HG03439 (cell line): ENCODE results near the gene CD300H.
"Not testable (repeated sequence)": the region's sequence is repeated elsewhere in the genome, so short reads cannot be mapped to it uniquely, and the experiment has no call there.

ENCODE experiments used
- ATAC-seq: cut with Tn5 transposase; IDR thresholded peaks from one replicate; pipeline ENCODE4 v1.9.1; 2021; ENCODE audit warnings: mild to moderate bottlenecking, moderate library complexity; ENCODE audit not compliant: unreplicated experiment

CD300H gene

GRCh38 chr17:74528491-74529199 is 38.7 kb downstream of the CD300H start:
- no peak for ATAC-seq

GRCh38 chr17:74527756-74528155 is 39.6 kb downstream of the CD300H start:
- ATAC-seq, result no peak

GRCh38 chr17:74527081-74527480 is 40.2 kb downstream of the CD300H start:
- ATAC-seq, result no peak

DNA sequence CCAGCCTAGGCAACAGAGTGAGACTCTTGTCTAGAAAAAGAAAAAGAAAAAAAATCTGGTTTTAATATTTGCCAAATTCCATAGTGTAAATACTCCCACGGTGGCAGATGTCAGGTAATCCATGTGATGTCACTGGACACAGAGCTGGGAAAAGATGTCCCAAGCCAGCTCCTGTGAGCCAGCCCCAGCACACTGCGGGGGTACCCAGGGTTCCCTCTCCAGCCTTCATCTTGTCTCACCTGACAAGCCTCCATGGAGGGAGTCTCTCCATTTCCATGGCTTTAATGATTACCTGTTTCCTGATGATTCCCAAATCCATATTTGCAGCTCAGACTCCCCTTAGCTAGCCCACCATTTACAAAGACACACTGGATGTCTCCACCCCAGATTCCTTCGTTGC is 40.6 kb downstream of the CD300H start:
- no peak for ATAC-seq

DNA sequence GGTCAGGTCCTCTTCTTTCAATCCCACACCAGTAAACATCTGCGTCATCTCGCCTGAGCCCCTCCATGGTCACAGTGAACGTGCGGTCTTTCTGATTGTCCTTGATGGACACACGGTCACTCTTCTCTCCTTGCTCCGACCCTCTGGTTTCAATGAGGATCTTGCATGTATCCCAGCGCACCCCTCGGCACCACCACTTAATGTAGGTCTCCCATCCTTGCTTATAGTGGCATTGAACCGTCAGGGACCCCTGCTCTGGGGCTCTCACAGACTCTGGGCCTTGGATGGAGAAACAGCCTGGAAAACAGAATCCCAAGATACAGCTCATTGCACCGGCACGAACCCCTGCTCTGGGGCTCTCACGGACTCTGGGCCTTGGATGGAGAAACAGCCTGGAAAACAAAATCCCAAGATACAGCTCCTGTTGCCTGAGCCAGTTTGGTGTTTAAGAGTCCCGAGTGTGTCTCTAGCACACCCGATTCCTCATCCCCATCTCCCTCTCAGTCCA is 41.5 kb downstream of the CD300H start:
- ATAC-seq, result no peak

DNA sequence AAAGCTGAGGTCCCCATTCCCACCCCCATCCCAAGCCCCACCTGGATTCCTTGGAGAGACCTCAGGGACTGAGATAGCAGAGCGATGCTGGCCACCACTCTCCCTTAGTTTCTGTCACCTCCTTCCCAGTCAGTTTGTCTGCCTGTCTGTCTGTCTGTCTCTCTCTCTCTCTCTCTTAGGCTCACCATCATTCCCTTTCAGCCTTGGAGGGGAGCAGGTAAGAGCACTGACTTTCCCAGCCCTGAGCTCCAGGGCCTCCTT is 41.9 kb downstream of the CD300H start:
- ATAC-seq, result no peak

GRCh38 chr17:74524653-74525464 is 42.5 kb downstream of the CD300H start:
- no peak for ATAC-seq

DNA sequence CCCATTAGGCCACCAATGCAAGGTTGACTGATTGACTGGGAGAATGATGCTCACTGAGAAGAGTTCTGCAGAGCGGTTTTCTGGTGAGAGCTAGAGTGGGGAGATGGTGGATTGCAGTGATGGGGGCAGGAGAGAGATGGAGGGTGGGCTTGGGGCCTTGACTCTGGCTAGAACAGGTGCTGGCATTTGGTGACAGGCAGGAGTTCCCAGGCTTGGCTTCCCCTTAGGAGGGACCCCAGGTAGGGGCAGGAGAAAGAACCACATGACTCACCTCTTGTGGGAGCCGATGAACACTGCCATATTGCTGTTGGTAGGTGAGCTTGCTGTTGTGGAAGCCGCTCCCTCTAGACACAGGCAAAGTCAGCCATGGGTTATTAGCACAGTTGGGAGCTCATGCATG is 44.0 kb downstream of the CD300H start:
- no peak for ATAC-seq

- no peak for ATAC-seq
These were observed 44.8 kb downstream of the CD300H start for GRCh38 chr17:74522381-74523105.

DNA sequence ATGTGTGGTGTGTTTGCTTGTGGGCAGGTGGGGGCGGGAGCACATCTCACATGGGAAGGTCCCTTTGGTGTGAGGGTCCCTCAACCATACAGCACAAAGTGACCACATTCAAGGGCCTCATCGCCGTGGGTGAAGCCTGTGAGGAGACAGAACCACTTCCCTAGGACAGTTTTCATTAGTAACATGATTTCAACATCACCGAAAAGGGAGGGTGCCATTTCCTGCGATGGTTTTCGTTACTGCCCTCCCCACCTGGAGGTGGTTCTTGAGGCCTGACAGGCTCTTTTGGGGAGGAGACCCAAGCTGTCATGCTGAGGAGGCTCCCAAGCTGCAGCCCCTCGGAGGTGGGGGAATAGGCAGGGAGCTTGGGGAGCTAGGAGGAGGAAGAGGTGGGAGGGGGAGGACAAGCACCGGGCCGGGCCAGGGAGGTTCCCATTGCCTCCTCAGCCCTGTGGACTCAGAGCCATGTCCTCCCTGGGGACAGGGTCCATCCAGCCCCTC is 45.6 kb downstream of the CD300H start:
- no peak for ATAC-seq

DNA sequence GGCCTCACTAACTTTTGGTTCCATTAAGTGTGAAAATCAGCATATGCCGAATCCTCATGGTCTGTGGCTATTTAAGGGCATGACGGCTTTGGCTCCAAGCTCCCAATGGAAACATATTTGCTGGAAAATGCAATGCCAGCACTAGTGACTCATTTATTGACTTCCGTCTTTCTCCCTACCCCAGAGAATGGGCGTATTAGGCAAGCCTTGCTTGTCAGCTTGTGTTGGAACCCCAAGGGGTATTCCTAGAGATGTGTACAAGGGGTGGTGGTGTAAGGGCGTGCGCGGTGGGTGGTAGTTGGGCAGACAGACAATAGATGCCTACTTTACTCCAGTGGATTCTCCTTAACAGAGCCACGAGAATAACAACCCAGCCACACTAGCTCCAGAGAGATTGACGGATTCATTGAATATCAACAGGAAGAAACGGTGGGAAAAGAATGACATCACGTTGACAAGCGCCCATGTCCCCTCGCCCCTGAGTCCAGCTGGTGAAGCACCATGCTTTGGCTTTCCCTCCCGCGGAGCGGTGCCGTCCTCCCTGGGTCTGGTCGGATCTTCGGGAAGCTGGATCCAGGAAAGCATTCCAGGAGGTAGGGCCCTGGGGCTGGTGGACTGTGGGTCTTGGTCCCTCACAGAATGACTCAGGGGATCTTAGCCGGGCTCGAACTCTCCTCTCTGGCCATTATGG is 46.4 kb downstream of the CD300H start:
- ATAC-seq, result no peak

GRCh38 chr17:74520016-74520434 is 47.3 kb downstream of the CD300H start:
- no peak for ATAC-seq

DNA sequence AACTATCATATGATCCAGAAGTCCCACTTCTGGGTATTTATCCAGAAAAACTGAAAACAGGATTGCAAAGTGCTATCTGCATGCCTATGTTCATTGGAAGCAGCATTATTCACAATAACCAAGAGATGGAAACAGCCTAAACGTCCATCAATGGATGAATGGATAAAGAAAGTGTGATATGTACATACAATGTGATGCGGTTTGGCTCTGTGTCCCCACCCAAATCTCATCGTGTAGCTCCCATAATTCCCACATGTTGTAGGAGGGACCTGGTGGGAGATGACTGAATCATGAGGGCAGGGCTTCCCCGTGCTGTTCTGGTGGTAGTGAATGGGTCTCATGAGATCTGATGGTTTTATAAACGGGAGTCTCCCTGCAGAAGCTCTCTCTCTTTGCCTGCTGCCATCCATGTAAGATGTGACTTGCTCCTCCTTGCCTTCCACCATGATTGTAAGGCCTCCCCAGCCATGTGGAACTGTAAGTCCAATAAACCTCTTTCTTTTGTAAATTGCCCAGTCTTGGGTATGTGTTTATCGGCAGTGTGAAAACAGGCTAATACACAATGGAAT is 48.8 kb downstream of the CD300H start:
- not testable (repeated sequence) for ATAC-seq

DNA sequence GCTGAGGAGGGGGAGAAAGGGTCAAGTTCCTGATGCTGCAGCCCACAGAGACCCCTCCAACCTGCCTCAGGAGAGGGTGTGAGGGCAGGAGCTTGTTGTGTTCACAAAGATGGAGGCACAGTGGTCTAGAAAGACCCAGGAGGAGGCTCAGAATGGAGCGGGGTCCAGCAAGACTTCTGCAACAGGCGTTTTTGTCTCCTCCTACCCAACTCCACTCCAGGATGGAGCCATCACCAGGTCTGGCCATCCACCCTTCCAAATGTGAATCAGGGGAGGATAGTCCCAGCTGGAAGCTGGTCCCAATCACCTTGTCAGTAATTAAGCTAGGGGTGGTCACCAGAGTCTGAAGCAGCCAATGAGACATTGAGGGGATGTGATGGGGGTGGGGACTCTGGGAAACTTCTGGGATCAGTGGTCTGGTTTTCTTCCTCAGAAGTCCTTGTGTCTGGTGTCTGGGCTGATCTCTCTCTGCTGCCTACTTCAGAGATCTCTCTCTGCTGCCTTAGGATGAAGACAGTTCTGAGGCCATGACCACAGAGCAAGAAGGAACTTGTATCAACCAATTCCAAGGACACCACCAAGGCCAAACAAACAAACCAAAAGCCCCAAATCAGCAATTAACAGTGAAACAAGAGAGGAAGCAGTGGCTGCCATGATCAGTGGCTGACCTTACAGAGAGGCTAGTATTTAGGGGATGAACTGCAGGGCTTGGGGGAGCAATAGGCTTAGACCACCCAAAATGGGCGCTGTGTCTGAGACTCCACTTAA is 50.6 kb downstream of the CD300H start:
- no peak for ATAC-seq

DNA sequence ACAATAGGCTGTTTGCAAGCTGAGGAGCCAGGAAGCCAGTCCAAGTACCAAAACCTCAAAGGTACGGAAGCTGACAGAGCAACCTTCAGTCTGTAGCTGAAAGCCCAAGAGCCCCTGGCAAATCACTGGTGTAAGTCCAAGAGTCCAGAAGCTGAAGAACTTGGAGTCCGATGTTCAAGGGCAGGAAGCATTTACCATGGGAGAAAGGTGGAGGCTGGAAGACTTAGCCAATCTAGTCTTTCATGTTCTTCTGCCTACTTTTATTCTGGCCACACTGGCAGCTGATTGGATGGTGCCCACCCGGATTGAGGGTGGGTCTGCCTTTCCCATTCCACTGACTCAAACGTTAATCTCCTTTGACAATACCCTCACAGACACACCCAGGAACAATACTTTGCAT is 51.4 kb downstream of the CD300H start:
- no peak for ATAC-seq

GRCh38 chr17:74514632-74515334 is 52.5 kb downstream of the CD300H start:
- no peak for ATAC-seq

GRCh38 chr17:74513987-74514631 is 53.2 kb downstream of the CD300H start:
- no peak for ATAC-seq

GRCh38 chr17:74512624-74513091 is 54.7 kb downstream of the CD300H start:
- ATAC-seq, result peak; percentile 52

DNA sequence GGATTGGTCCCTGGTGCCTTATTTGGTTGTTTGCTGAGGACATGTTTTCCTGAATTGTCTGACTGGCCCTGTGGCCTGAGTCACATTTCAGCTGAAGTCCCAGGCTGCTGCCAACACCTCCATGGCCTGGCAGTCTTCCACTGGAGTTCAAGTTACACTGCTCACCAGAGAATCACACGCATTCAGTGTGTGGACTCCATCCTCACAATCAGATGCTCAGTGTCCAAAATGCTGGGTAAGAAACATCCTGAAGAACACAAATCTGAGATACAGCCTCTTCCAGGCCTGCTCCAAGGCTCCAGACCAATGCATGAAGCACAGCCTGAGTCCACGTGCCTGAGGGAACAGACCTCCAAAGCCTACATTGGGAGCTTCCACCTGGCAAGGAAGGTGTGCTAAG is 55.3 kb downstream of the CD300H start:
- ATAC-seq, result no peak
